ENCODE results near the gene CXCL6. TPM values are rescaled to one million over a fixed set of nuclear protein-coding genes. Genes with fewer than 3 reads are reported as not detected.
A peak's percentile ranks its signal among the peaks of the same experiment; 100 is the strongest.

CXCL6 gene
- polyA plus RNA-seq (2013, experiment 1 of 2): 1.2 TPM
- polyA plus RNA-seq (2013, experiment 2 of 2): 1.4 TPM

DNA sequence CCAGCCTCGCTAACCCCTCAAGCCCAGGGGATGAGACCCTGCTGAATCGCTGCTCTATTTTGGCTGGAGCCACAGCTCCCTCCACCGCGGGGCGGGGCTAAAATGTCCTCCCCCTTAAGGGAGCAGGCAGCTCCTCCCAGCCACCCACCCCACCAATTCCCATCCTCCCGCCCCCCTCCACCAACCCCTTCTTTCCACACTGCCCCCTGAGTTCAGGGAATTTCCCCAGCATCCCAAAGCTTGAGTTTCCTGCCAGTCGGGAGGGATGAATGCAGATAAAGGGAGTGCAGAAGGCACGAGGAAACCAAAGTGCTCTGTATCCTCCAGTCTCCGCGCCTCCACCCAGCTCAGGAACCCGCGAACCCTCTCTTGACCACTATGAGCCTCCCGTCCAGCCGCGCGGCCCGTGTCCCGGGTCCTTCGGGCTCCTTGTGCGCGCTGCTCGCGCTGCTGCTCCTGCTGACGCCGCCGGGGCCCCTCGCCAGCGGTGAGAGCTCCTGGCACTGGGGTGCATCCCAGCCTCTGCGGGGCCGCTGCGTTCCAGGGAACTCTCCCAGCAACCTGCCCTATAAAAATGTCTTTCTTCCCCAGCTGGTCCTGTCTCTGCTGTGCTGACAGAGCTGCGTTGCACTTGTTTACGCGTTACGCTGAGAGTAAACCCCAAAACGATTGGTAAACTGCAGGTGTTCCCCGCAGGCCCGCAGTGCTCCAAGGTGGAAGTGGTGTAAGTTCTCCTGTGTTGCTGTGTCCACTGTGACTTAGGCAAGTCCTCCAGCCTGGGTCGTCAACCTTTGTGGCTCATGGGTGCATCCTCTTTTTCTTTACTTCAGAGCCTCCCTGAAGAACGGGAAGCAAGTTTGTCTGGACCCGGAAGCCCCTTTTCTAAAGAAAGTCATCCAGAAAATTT lies at the start of gene CXCL6:
TSS of gene CXCL6 (plus strand) at position 306 of the 907 bp plus-strand sequence. CDS start at position 379, 73 bp downstream.
- no peak within 1 kb of the TSS for H2BK15ac ChIP-seq (replicated peaks; ENCODE audit: low read depth)
- no peaks in the 10 kb centered on the region for H3K4me1 ChIP-seq (ENCODE audit: control insufficient read depth, low read depth, low read length)
- no peaks in the 10 kb centered on the region for H3K27me3 ChIP-seq (ENCODE audit: insufficient read depth, low read length, poor library complexity)
- no peak within 1 kb of the TSS for H4K8ac ChIP-seq (ENCODE audit: low read depth, low read length)
- H3K4me3 ChIP-seq (ENCODE audit: low read length): peak within 1 kb of the TSS; percentile 62
- no peak within 1 kb of the TSS for H3K27ac ChIP-seq (ENCODE audit: low read depth, low read length)
- no peaks in the 10 kb centered on the region for H3K36me3 ChIP-seq (ENCODE audit: control insufficient read depth, insufficient read depth, low read length)
- H3K18ac ChIP-seq (ENCODE audit: low read length): peak within 1 kb of the TSS; percentile 18
- H3K9ac ChIP-seq (ENCODE audit: low read length): peak within 1 kb of the TSS; percentile 60
- DNase-seq: peak; percentile 59
- peak within 1 kb of the TSS; percentile 74 for H3K4me2 ChIP-seq (ENCODE audit: low read length)
- no peak within 1 kb of the TSS for H2AK5ac ChIP-seq (ENCODE audit: low read length)
- H4K5ac ChIP-seq (ENCODE audit: low read length): no peak within 1 kb of the TSS
- H2BK120ac ChIP-seq (ENCODE audit: low read depth, low read length): no peak within 1 kb of the TSS
- no peaks in the 10 kb centered on the region for H3K79me1 ChIP-seq (ENCODE audit: low read length)
- H3K56ac ChIP-seq (ENCODE audit: low read length): peak within 1 kb of the TSS; percentile 73
- H3K23ac ChIP-seq (ENCODE audit: low read length): peak within 1 kb of the TSS; percentile 45
- no peak within 1 kb of the TSS for H2BK5ac ChIP-seq (ENCODE audit: low read length)
- H3K79me2 ChIP-seq (ENCODE audit: control insufficient read depth, insufficient read depth, low read length): no peaks in the 10 kb centered on the region
- no CpG with 5 or more reads among the region's 41 CpGs for WGBS (ENCODE audit: extremely low coverage, insufficient coverage, low lambda C conversion rate)
- no peak within 1 kb of the TSS for H3K4ac ChIP-seq (ENCODE audit: low read depth, low read length)

DNA sequence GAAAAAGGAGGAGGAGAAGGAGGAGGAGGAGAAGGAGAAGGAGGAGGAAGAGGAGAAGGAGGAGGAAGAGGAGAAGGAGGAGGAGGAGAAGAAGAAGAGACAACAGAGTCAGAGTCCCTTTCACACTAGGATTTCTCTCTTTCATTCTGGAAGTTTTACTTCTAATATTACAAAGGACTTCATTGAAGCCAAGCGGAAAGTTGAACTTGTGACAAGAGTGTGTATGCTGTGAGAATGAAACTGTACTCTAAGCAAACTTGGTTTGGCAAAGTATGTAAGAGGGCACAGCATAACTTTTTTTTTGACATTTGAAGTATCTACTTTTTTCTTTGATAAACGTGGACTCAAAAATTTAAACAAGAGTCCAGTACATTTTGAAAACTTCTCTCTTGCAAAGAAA lies 48.1 kb upstream of the CXCL6 start:
- Histone ChIP-seq H2BK15ac (replicated peaks; ENCODE audit: low read depth) (no peak overlapping the region), H3K4me2 (ENCODE audit: low read length) (no peak overlapping the region), H2BK120ac (ENCODE audit: low read depth, low read length) (no peak overlapping the region), H4K8ac (ENCODE audit: low read depth, low read length) (no peak overlapping the region), H3K27ac (ENCODE audit: low read depth, low read length) (no peak overlapping the region), H3K79me2 (ENCODE audit: control insufficient read depth, insufficient read depth, low read length) (no peaks in the 10 kb centered on the region), H3K4me1 (ENCODE audit: control insufficient read depth, low read depth, low read length) (no peaks in the 10 kb centered on the region), H3K23ac (ENCODE audit: low read length) (no peak overlapping the region), H2BK5ac (ENCODE audit: low read length) (no peak overlapping the region), H4K5ac (ENCODE audit: low read length) (no peak overlapping the region), H2AK5ac (ENCODE audit: low read length) (no peak overlapping the region), H3K18ac (ENCODE audit: low read length) (no peak overlapping the region), H3K4ac (ENCODE audit: low read depth, low read length) (no peak overlapping the region), H3K4me3 (ENCODE audit: low read length) (no peak overlapping the region), H3K36me3 (ENCODE audit: control insufficient read depth, insufficient read depth, low read length) (no peaks in the 10 kb centered on the region), H3K27me3 (ENCODE audit: insufficient read depth, low read length, poor library complexity) (no peaks in the 10 kb centered on the region), H3K56ac (ENCODE audit: low read length) (no peak overlapping the region), H3K79me1 (ENCODE audit: low read length) (no peaks in the 10 kb centered on the region), H3K9ac (ENCODE audit: low read length) (no peak overlapping the region)
- no CpG with 5 or more reads among the region's 2 CpGs for WGBS (ENCODE audit: extremely low coverage, insufficient coverage, low lambda C conversion rate)
- no peak for DNase-seq

DNA sequence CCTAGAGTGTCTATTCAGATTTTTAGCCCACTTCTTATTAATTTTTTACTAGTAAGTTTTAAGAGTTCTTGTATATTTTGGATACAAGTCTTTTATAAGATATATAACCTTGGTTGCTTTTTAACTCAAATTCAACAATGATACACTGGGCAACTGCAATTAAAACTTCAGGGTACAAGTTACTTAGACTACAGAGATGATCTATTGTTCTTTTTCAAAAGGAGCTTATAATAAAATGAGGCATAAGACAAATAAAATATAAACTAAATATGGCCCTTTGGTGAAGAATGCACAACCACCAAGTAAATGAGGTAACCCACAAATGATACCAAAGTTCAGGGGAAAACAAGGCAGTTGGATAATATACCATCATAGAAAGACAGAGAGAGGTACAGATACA lies 37.6 kb upstream of the CXCL6 start:
- Histone ChIP-seq H3K79me1 (ENCODE audit: low read length) (no peaks in the 10 kb centered on the region), H4K5ac (ENCODE audit: low read length) (no peak overlapping the region), H3K9ac (ENCODE audit: low read length) (no peak overlapping the region)

DNA sequence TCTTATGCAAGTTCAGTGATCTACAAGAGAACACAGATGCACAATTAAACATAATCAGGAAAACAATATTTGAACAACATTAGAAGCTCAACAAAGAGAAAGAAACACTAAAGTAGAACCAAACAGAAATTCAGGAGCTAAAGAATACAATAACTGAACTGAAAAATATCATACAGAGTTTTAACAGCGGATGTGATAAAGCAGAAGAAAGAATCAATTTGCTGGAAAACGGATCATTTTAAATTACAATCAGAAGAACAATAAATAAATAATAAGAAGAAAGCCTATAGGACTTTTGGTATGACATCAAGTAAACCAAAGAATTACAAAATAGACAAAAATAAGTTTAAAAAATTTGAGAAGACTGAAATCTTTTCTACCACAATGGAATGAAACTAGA lies 36.3 kb upstream of the CXCL6 start:
- H3K4me2 ChIP-seq (ENCODE audit: low read length): no peak overlapping the region
- no peak overlapping the region for H3K18ac ChIP-seq (ENCODE audit: low read length)
- no peak overlapping the region for H4K8ac ChIP-seq (ENCODE audit: low read depth, low read length)
- H3K79me1 ChIP-seq (ENCODE audit: low read length): no peaks in the 10 kb centered on the region
- no peak for DNase-seq
- no peak overlapping the region for H2BK15ac ChIP-seq (replicated peaks; ENCODE audit: low read depth)
- no peaks in the 10 kb centered on the region for H3K79me2 ChIP-seq (ENCODE audit: control insufficient read depth, insufficient read depth, low read length)
- H3K9ac ChIP-seq (ENCODE audit: low read length): no peak overlapping the region
- no peaks in the 10 kb centered on the region for H3K36me3 ChIP-seq (ENCODE audit: control insufficient read depth, insufficient read depth, low read length)
- H2BK120ac ChIP-seq (ENCODE audit: low read depth, low read length): no peak overlapping the region
- no peak overlapping the region for H2AK5ac ChIP-seq (ENCODE audit: low read length)
- H3K4me3 ChIP-seq (ENCODE audit: low read length): no peak overlapping the region
- no peak overlapping the region for H3K27ac ChIP-seq (ENCODE audit: low read depth, low read length)
- WGBS (ENCODE audit: extremely low coverage, insufficient coverage, low lambda C conversion rate): no CpG with 5 or more reads among the region's 2 CpGs
- no peaks in the 10 kb centered on the region for H3K4me1 ChIP-seq (ENCODE audit: control insufficient read depth, low read depth, low read length)
- no peak overlapping the region for H4K5ac ChIP-seq (ENCODE audit: low read length)
- H3K23ac ChIP-seq (ENCODE audit: low read length): no peak overlapping the region
- no peak overlapping the region for H3K56ac ChIP-seq (ENCODE audit: low read length)
- H3K4ac ChIP-seq (ENCODE audit: low read depth, low read length): no peak overlapping the region
- no peak overlapping the region for H2BK5ac ChIP-seq (ENCODE audit: low read length)
- H3K27me3 ChIP-seq (ENCODE audit: insufficient read depth, low read length, poor library complexity): no peaks in the 10 kb centered on the region

More for the DNA sequence above, 37.6 kb upstream of the CXCL6 start:
- Histone ChIP-seq H3K18ac (ENCODE audit: low read length) (no peak overlapping the region), H2BK120ac (ENCODE audit: low read depth, low read length) (no peak overlapping the region), H3K4me1 (ENCODE audit: control insufficient read depth, low read depth, low read length) (no peaks in the 10 kb centered on the region), H4K8ac (ENCODE audit: low read depth, low read length) (no peak overlapping the region), H3K23ac (ENCODE audit: low read length) (no peak overlapping the region), H2AK5ac (ENCODE audit: low read length) (no peak overlapping the region), H3K27ac (ENCODE audit: low read depth, low read length) (no peak overlapping the region), H3K56ac (ENCODE audit: low read length) (no peak overlapping the region), H3K4me2 (ENCODE audit: low read length) (no peak overlapping the region), H2BK15ac (replicated peaks; ENCODE audit: low read depth) (no peak overlapping the region), H3K36me3 (ENCODE audit: control insufficient read depth, insufficient read depth, low read length) (no peaks in the 10 kb centered on the region), H3K27me3 (ENCODE audit: insufficient read depth, low read length, poor library complexity) (no peaks in the 10 kb centered on the region), H3K79me2 (ENCODE audit: control insufficient read depth, insufficient read depth, low read length) (no peaks in the 10 kb centered on the region), H3K4me3 (ENCODE audit: low read length) (no peak overlapping the region), H2BK5ac (ENCODE audit: low read length) (no peak overlapping the region), H3K4ac (ENCODE audit: low read depth, low read length) (no peak overlapping the region)
- no peak for DNase-seq

DNA sequence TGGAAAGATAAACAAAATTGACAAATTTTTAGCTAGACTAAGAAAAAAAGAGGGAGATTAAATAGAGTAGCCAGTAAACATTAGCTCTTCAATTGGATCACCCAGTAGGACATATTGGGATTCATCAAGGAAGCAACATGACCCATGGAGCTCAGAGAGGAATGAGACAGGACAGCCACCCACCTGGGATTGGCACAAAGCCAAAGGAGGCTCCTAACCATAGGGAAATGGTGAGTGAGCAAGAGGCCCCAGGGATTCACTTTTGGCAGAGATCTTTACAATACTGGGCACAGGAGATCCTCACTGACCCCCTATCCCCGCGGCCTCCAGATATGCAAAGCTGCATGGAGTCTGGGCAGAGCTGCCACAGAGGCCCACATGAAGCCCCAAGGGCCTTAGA lies 34.8 kb upstream of the CXCL6 start:
- Histone ChIP-seq H3K4me1 (ENCODE audit: control insufficient read depth, low read depth, low read length) (no peaks in the 10 kb centered on the region), H3K56ac (ENCODE audit: low read length) (no peak overlapping the region), H2BK120ac (ENCODE audit: low read depth, low read length) (no peak overlapping the region), H3K23ac (ENCODE audit: low read length) (no peak overlapping the region), H3K4me3 (ENCODE audit: low read length) (no peak overlapping the region), H3K4ac (ENCODE audit: low read depth, low read length) (no peak overlapping the region), H4K8ac (ENCODE audit: low read depth, low read length) (no peak overlapping the region), H3K18ac (ENCODE audit: low read length) (no peak overlapping the region), H2BK5ac (ENCODE audit: low read length) (no peak overlapping the region), H3K4me2 (ENCODE audit: low read length) (no peak overlapping the region), H3K79me1 (ENCODE audit: low read length) (no peaks in the 10 kb centered on the region), H3K27ac (ENCODE audit: low read depth, low read length) (no peak overlapping the region), H3K27me3 (ENCODE audit: insufficient read depth, low read length, poor library complexity) (no peaks in the 10 kb centered on the region), H3K9ac (ENCODE audit: low read length) (no peak overlapping the region), H3K36me3 (ENCODE audit: control insufficient read depth, insufficient read depth, low read length) (no peaks in the 10 kb centered on the region), H2AK5ac (ENCODE audit: low read length) (no peak overlapping the region), H3K79me2 (ENCODE audit: control insufficient read depth, insufficient read depth, low read length) (no peaks in the 10 kb centered on the region), H2BK15ac (replicated peaks; ENCODE audit: low read depth) (no peak overlapping the region), H4K5ac (ENCODE audit: low read length) (no peak overlapping the region)
- DNase-seq: no peak
- WGBS (ENCODE audit: extremely low coverage, insufficient coverage, low lambda C conversion rate): no CpG with 5 or more reads among the region's 2 CpGs

All from mesendoderm (in vitro differentiated cells).